Activated CD4-positive, alpha-beta T cell treated with anti-CD3 and anti-CD28 coated beads, Interleukin-2, amount 50 U/mL, for 16 hours (primary cell): ENCODE measurements around the gene WDR46.

ENCODE experiments used
- DNase-seq: peaks from one replicate; pipeline ENCODE4 v3.0.0-alpha.2; 2020

WDR46 gene

GRCh38 chr6:33313709-33314514, 24.9 kb upstream of the WDR46 start, which contains the start of gene TAPBP:
Gene TAPBP, minus strand, starts transcription at chr6:33314078. Its CDS starts 37 bp downstream, at chr6:33314041.
- DNase-seq, result peak; percentile 91

GRCh38 chr6:33313105-33313708, 24.2 kb upstream of the WDR46 start:
- DNase-seq, result no peak

GRCh38 chr6:33312361-33313104, 23.5 kb upstream of the WDR46 start:
- peak; percentile 86 for DNase-seq

GRCh38 chr6:33306356-33306755, 17.3 kb upstream of the WDR46 start:
- DNase-seq, result no peak

GRCh38 chr6:33305052-33305451, 16.0 kb upstream of the WDR46 start:
- DNase-seq, result no peak

- no peak for DNase-seq
Measured at GRCh38 chr6:33304216-33304615, 15.2 kb upstream of the WDR46 start.

GRCh38 chr6:33301877-33302276, 12.8 kb upstream of the WDR46 start:
- DNase-seq, result no peak

GRCh38 chr6:33299237-33299944, 10.4 kb upstream of the WDR46 start:
- DNase-seq, result peak; percentile 96

GRCh38 chr6:33298773-33299236, 9.8 kb upstream of the WDR46 start, which contains the start of gene RGL2:
Gene RGL2, minus strand, starts transcription at chr6:33298942. Its CDS starts 332 bp downstream, at chr6:33298610.
- DNase-seq, result no peak

GRCh38 chr6:33297956-33298772, 9.1 kb upstream of the WDR46 start:
- DNase-seq, result peak; percentile 75

GRCh38 chr6:33297406-33297955, 8.4 kb upstream of the WDR46 start:
- no peak for DNase-seq

- DNase-seq, result no peak
Measured at GRCh38 chr6:33296797-33297405, 7.9 kb upstream of the WDR46 start.

GRCh38 chr6:33295621-33296369, 6.8 kb upstream of the WDR46 start:
- no peak for DNase-seq

GRCh38 chr6:33294086-33294823, 5.2 kb upstream of the WDR46 start:
- DNase-seq, result no peak

GRCh38 chr6:33292996-33293682, 4.1 kb upstream of the WDR46 start:
- no peak for DNase-seq

GRCh38 chr6:33290459-33290858, 1.4 kb upstream of the WDR46 start:
- no peak for DNase-seq

- no peak for DNase-seq
Measured at GRCh38 chr6:33289784-33290315, 811 bp upstream of the WDR46 start.

- no peak for DNase-seq
Measured at GRCh38 chr6:33288141-33288920, 708 bp downstream of the WDR46 start.
